ENCODE results near the gene LIPC. TPM values are rescaled to one million over a fixed set of nuclear protein-coding genes. Genes with fewer than 3 reads are reported as not detected.

LIPC gene
- total and polyA plus RNA-seq, 2 donors (not counting 3 experiments of a cell fraction or from before 2014, with no cell fraction given) = not detected

DNA sequence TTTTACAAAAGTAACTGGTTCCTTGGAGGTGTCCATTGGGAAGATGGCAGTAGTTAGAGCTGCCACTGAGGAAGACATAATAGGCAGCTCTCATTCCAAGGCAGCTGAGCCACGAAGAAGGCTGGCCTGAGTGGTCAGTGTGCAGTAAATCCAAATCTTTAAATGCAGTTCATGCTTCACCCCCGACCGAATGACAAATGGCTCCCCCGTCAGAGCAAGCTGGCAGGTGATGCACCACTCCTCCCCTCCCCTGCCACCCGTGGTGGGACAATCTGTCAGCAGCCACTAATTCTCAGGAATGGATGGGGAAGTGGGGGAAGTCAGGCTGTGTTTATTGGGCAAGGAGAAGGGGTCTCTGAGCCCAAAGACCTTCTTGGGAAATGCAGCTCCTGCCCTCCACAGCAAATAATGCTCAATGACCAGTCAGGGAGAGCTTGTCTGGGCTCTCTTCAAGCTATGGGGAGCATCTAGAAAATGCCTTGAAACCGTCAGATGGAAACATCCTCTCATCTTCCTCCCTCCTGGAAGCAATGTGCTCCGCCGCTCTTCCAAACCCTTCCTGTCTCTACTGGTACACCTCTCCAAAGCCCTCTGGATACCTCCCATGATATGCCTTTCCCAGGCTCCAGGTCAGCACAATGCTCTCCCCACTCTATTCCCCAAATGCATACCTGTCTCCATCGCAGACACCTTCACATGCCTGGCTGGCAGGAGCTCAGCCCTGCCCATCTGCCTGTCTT, 65.4 kb downstream of the LIPC start:
- H3K36me3 ChIP-seq (ENCODE audit: control insufficient read depth in 2 of 2, extremely low read depth in 1 of 2, insufficient read depth in 2 of 2, low read length in 2 of 2) = no peaks in the 10 kb centered on the region
- no peaks in the 10 kb centered on the region for H3K9me3 ChIP-seq (replicated peaks; ENCODE audit: control insufficient read depth, insufficient read depth, low read length)
- ChIA-PET POLR2A (no interaction called here), CTCF (interaction anchor here (1.1 to 1.3 kb wide), 2 partner anchors 17 to 18 kb away, joined by 3 to 4 read pairs; no protein-coding TSS in a partner anchor)
- H3K9ac ChIP-seq (replicated peaks; ENCODE audit: extremely low read depth, insufficient read depth, low read length) = no peak overlapping the region
- no peak for FAIRE-seq
- no peak overlapping the region for H3K4me2 ChIP-seq (ENCODE audit: insufficient read depth, low read length)
- H3K27me3 ChIP-seq (ENCODE audit: control insufficient read depth in 2 of 2, insufficient read depth in 2 of 2, low read length in 2 of 2) = peaks cover 0 to 3% of the 10 kb centered on the region in 2 experiments
- no peaks in the 10 kb centered on the region for H4K20me1 ChIP-seq (replicated peaks; ENCODE audit: control insufficient read depth, extremely low read depth, insufficient read depth, low read length)
- no TSS peak for BruUV-seq (replicated peaks)
- H3K27ac ChIP-seq (ENCODE audit: insufficient read depth, low read depth, low read length) = no peak overlapping the region
- intact Hi-C loops (cut with micrococcal nuclease) = no loop called here
- H3K4me3 ChIP-seq (replicated peaks in 1 of 3; ENCODE audit: insufficient read depth in 1 of 3, low read depth in 1 of 3, low read length in 3 of 3) = no peak overlapping the region
- dilution Hi-C loops (cut with MboI; ENCODE audit: extremely low pct_ligation_motif_present, low sequenced_read_pairs) = no loop called here
- H3K79me2 ChIP-seq (ENCODE audit: control insufficient read depth, insufficient read depth, low read length) = no peaks in the 10 kb centered on the region
- H3K4me1 ChIP-seq (ENCODE audit: control insufficient read depth, extremely low read depth, insufficient read depth, low read length) = no peaks in the 10 kb centered on the region
- H2AFZ ChIP-seq (ENCODE audit: low read depth, low read length) = no peak overlapping the region
- H3K9me1 ChIP-seq (replicated peaks; ENCODE audit: control insufficient read depth, extremely low read depth, insufficient read depth, low read length) = no peaks in the 10 kb centered on the region
- TF ChIP-seq, protein P1, sequence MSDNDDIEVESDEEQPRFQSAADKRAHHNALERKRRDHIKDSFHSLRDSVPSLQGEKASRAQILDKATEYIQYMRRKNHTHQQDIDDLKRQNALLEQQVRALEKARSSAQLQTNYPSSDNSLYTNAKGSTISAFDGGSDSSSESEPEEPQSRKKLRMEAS (IDR thresholded peaks at IDR 0.05; ENCODE audit: insufficient read depth, insufficient read length) = no peak
- TF ChIP-seq, protein P2, sequence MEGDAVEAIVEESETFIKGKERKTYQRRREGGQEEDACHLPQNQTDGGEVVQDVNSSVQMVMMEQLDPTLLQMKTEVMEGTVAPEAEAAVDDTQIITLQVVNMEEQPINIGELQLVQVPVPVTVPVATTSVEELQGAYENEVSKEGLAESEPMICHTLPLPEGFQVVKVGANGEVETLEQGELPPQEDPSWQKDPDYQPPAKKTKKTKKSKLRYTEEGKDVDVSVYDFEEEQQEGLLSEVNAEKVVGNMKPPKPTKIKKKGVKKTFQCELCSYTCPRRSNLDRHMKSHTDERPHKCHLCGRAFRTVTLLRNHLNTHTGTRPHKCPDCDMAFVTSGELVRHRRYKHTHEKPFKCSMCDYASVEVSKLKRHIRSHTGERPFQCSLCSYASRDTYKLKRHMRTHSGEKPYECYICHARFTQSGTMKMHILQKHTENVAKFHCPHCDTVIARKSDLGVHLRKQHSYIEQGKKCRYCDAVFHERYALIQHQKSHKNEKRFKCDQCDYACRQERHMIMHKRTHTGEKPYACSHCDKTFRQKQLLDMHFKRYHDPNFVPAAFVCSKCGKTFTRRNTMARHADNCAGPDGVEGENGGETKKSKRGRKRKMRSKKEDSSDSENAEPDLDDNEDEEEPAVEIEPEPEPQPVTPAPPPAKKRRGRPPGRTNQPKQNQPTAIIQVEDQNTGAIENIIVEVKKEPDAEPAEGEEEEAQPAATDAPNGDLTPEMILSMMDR (IDR thresholded peaks at IDR 0.05; ENCODE audit: extremely low read depth in 1 of 2, insufficient read depth in 1 of 2, low read depth in 1 of 2, low read length in 2 of 2) = no peak
- TF ChIP-seq GATA2 (IDR thresholded peaks at IDR 0.05; ENCODE audit: insufficient read depth, insufficient read length, low read depth, low read length) = no peak
- TF ChIP-seq JUN (IDR thresholded peaks at IDR 0.05; ENCODE audit: borderline replicate concordance, insufficient read depth, insufficient read length, low read depth) = no peak
- no peak for TF ChIP-seq POLR2AphosphoS5 (IDR thresholded peaks at IDR 0.05; ENCODE audit: insufficient read depth, low read depth, low read length)
- TF ChIP-seq POLR2A (IDR thresholded peaks at IDR 0.05; ENCODE audit: low read depth, low read length) = no peak
- TF ChIP-seq EZH2 (IDR thresholded peaks at IDR 0.05; ENCODE audit: borderline replicate concordance, low read depth, low read length, severe bottlenecking) = no peak
- no peak for DNase-seq (ENCODE audit: low read depth, low spot score)

All from endothelial cell of umbilical vein (primary cell).